HG03439 (cell line): ENCODE data around the gene ZNF208.
"Not testable (repeated sequence)": the region's sequence is repeated elsewhere in the genome, so short reads cannot be mapped to it uniquely, and the experiment has no call there.

ENCODE experiments used
- ATAC-seq: cut with Tn5 transposase; IDR thresholded peaks from one replicate; pipeline ENCODE4 v1.9.1; 2021; ENCODE audit warnings: mild to moderate bottlenecking, moderate library complexity; ENCODE audit not compliant: unreplicated experiment

The ZNF208 gene

GRCh38 chr19:22010437-22011143, at the start of gene ZNF208:
TSS of gene ZNF208 (minus strand) at chr19:22010943. CDS start at chr19:22010794, 149 bp downstream.
- ATAC-seq, result not testable (repeated sequence)

- no peak for ATAC-seq
Measured at GRCh38 chr19:22052644-22053013, 41.9 kb upstream of the ZNF208 start.

- ATAC-seq, result not testable (repeated sequence)
Measured at GRCh38 chr19:22041151-22041550, 30.4 kb upstream of the ZNF208 start.

GRCh38 chr19:22030680-22031079, 19.9 kb upstream of the ZNF208 start:
- ATAC-seq, result no peak

- no peak for ATAC-seq
Measured at GRCh38 chr19:22026687-22027086, 15.9 kb upstream of the ZNF208 start.

- not testable (repeated sequence) for ATAC-seq
Measured at GRCh38 chr19:22025539-22025938, 14.8 kb upstream of the ZNF208 start.

- ATAC-seq, result no peak
Measured at GRCh38 chr19:21970466-21970865, 40.3 kb downstream of the ZNF208 start.

- ATAC-seq, result no peak
Measured at GRCh38 chr19:21947775-21948174, 63.0 kb downstream of the ZNF208 start.

GRCh38 chr19:21940684-21941083, 70.1 kb downstream of the ZNF208 start:
- no peak for ATAC-seq

- ATAC-seq, result no peak
Measured at GRCh38 chr19:21934593-21934992, 76.2 kb downstream of the ZNF208 start.

GRCh38 chr19:21934131-21934530, 76.6 kb downstream of the ZNF208 start:
- ATAC-seq, result no peak

- no peak for ATAC-seq
Measured at GRCh38 chr19:21922276-21922675, 88.5 kb downstream of the ZNF208 start.

GRCh38 chr19:21921691-21922180, 89.0 kb downstream of the ZNF208 start:
- no peak for ATAC-seq

- no peak for ATAC-seq
Measured at GRCh38 chr19:21915411-21915810, 95.3 kb downstream of the ZNF208 start.

GRCh38 chr19:21912654-21913053, 98.1 kb downstream of the ZNF208 start:
- no peak for ATAC-seq

- no peak for ATAC-seq
Measured at GRCh38 chr19:21910318-21910717, 100.4 kb downstream of the ZNF208 start.

GRCh38 chr19:21908066-21908465, 102.7 kb downstream of the ZNF208 start:
- no peak for ATAC-seq

- no peak for ATAC-seq
Measured at GRCh38 chr19:21907516-21907915, 103.2 kb downstream of the ZNF208 start.

- ATAC-seq, result no peak
Measured at GRCh38 chr19:21902571-21902970, 108.2 kb downstream of the ZNF208 start.

- ATAC-seq, result no peak
Measured at GRCh38 chr19:21901861-21902260, 108.9 kb downstream of the ZNF208 start.

GRCh38 chr19:21900401-21900800, 110.3 kb downstream of the ZNF208 start:
- ATAC-seq, result no peak

GRCh38 chr19:21891086-21891485, 119.7 kb downstream of the ZNF208 start:
- no peak for ATAC-seq

GRCh38 chr19:21890017-21890416, 120.7 kb downstream of the ZNF208 start:
- ATAC-seq, result not testable (repeated sequence)
